ENCODE measurements around the gene FNDC10. TPM values are rescaled to one million over a fixed set of nuclear protein-coding genes. Genes with fewer than 3 reads are reported as not detected.

Gene FNDC10
- total and polyA plus RNA-seq, 10 of the 15 experiments (the other 5 are each of a cell fraction or from before 2014, with no cell fraction given): 0.05 to 1.3 (median 0.25) TPM; not detected in 4

- Histone ChIP-seq H3K27me3 (replicated peaks in 1 of 2; ENCODE audit: control insufficient read depth in 2 of 2, insufficient read depth in 2 of 2, low read length in 1 of 2) (no peaks in the 10 kb centered on the region; a peak in 2 of 4 replicates), H3K9me3 (replicated peaks; ENCODE audit: control insufficient read depth, insufficient read depth, low read length) (no peaks in the 10 kb centered on the region), H3K79me2 (ENCODE audit: control insufficient read depth, insufficient read depth, low read length) (no peaks in the 10 kb centered on the region), H3K36me3 (ENCODE audit: control insufficient read depth in 2 of 2, insufficient read depth in 2 of 2, low read length in 1 of 2) (no peaks in the 10 kb centered on the region), H3K27ac (ENCODE audit: control insufficient read depth, insufficient read depth) (peak overlapping the region; percentile 43; the same call in 1 of the 2 replicates), H3K9ac (ENCODE audit: control insufficient read depth, insufficient read depth, low read length) (no peak overlapping the region), H3K4me1 (ENCODE audit: control insufficient read depth, insufficient read depth, low read length) (peaks cover 34% of the 10 kb centered on the region), H3K4me3 (no peak overlapping the region), H3K4me2 (ENCODE audit: control insufficient read depth, insufficient read depth) (peak overlapping the region; percentile 71), H4K20me1 (ENCODE audit: control insufficient read depth, insufficient read depth) (no peaks in the 10 kb centered on the region), H2AFZ (ENCODE audit: control insufficient read depth, low read depth, low read length) (no peak overlapping the region)
- RAD21 ChIA-PET (ENCODE audit: unreplicated experiment): no interaction called here
- FAIRE-seq (no peak), ATAC-seq (peak; percentile 9), DNase-seq (ENCODE audit: low read depth, low spot score) (no peak)
- intact Hi-C loops (cut with micrococcal nuclease; ENCODE audit: unreplicated experiment) (no loop called here), in situ Hi-C loops (cut with MboI) (no loop called here)
- POLR2A ChIA-PET: no interaction called here
- SMC1A ChIA-PET (ENCODE audit: uncharacterized antibody, unreplicated experiment): interaction anchor here (1.2 to 1.5 kb wide), 2 partner anchors 11 to 26 kb away, joined by 3 to 9 read pairs; no protein-coding TSS in a partner anchor
- CTCF ChIA-PET: interaction anchor here (1.0 kb wide), 1 partner anchor 33 kb away, joined by 5 read pairs; no protein-coding TSS in a partner anchor
- BruUV-seq (replicated peaks): no TSS peak
- 18% methylated on average over 13 of the region's 13 CpGs for WGBS (ENCODE audit: insufficient coverage, insufficient replicate concordance, low lambda C conversion rate, missing lambda C conversion rate)
- no peak for TF ChIP-seq CREB1 (IDR thresholded peaks at IDR 0.05; ENCODE audit: low read depth)
- no peak for TF ChIP-seq PAX5 (IDR thresholded peaks at IDR 0.05; ENCODE audit: borderline replicate concordance, low read depth, low read length)
- TF ChIP-seq STAT1 (conservative IDR thresholded peaks at IDR 0.05): no peak
- TF ChIP-seq ATF3 (IDR thresholded peaks at IDR 0.05; ENCODE audit: borderline replicate concordance, extremely low read depth, low read depth, low read length): no peak
- no peak for TF ChIP-seq NKRF (conservative IDR thresholded peaks at IDR 0.05)
- TF ChIP-seq RELB (IDR thresholded peaks at IDR 0.05; ENCODE audit: low read depth): no peak
- TF ChIP-seq YBX1 (IDR thresholded peaks at IDR 0.05): no peak
- no peak for TF ChIP-seq E4F1 (IDR thresholded peaks at IDR 0.05; ENCODE audit: borderline replicate concordance, partially characterized antibody)
- TF ChIP-seq IKZF1 (conservative IDR thresholded peaks at IDR 0.05): no peak
- TF ChIP-seq YY1 (IDR thresholded peaks at IDR 0.05; ENCODE audit: low read depth, low read length): no peak
- no peak for TF ChIP-seq MEF2A (IDR thresholded peaks at IDR 0.05; ENCODE audit: insufficient read depth, low read depth, low read length)
- no peak for TF ChIP-seq IRF3 (IDR thresholded peaks at IDR 0.05)
- TF ChIP-seq RUNX3 (IDR thresholded peaks at IDR 0.05; ENCODE audit: low read length): no peak
- no peak for TF ChIP-seq POLR2AphosphoS5 (IDR thresholded peaks at IDR 0.05; ENCODE audit: low read length)
- no peak for TF ChIP-seq RAD21 (IDR thresholded peaks at IDR 0.05; ENCODE audit: insufficient read depth, low read depth, low read length)
- no peak for TF ChIP-seq NR2C2 (IDR thresholded peaks at IDR 0.05; ENCODE audit: borderline replicate concordance, control insufficient read depth, insufficient read length, low read depth)
- no peak for TF ChIP-seq CBX3 (IDR thresholded peaks at IDR 0.05; ENCODE audit: borderline replicate concordance, low read depth)
- no peak for TF ChIP-seq DPF2 (IDR thresholded peaks at IDR 0.05)
These were observed 3.1 kb upstream of the FNDC10 start for GRCh38 chr1:1602968-1603506.
